Esophagus muscularis mucosa (tissue), 4 donors: ENCODE measurements around the gene ZNF521. TPM values are rescaled to one million over a fixed set of nuclear protein-coding genes. Genes with fewer than 3 reads are reported as not detected.

Source experiments
- DNase-seq: peaks from one replicate; pipeline ENCODE4 v3.0.0-alpha.2; 2017; ENCODE audit errors: extremely low spot score
- H3K27ac ChIP-seq, 4 donors: fragments of 200-600 bp; sonication (generic); replicated peaks in 1 of 4; 1 replicate in 3 of 4; 2 replicates in 1 of 4; pipeline ENCODE4 v1.5.1; 2016 to 2019; ENCODE audit warnings: mild to moderate bottlenecking in 1 of 4
- H3K27me3 ChIP-seq, 4 donors: fragments of 200-600 bp; sonication (generic); one replicate each; pipeline versions ENCODE4 v1.5.1 to v1.6.0; 2016 to 2019
- H3K36me3 ChIP-seq, 4 donors: fragments of 200-600 bp; sonication (generic); one replicate each; pipeline ENCODE4 v1.5.1; 2016 to 2019
- H3K4me1 ChIP-seq, 4 donors: fragments of 200-600 bp; sonication (generic); one replicate each; pipeline ENCODE4 v1.5.1; 2016 to 2019
- H3K4me3 ChIP-seq, 4 donors: fragments of 200-600 bp; sonication (generic); 1 replicate in 2 of 4; 2 replicates in 2 of 4; pipeline ENCODE4 v1.5.1; 2016 to 2019; ENCODE audit warnings: mild to moderate bottlenecking in 4 of 4, moderate library complexity in 1 of 4
- H3K9me3 ChIP-seq, 4 donors: fragments of 200-600 bp; sonication (generic); 1 replicate in 3 of 4; 2 replicates in 1 of 4; pipeline ENCODE4 v1.5.1; 2016 to 2019
- CTCF ChIP-seq, 3 experiments: fragments of 200-600 bp in 2 of 3; fragments of 450-650 bp in 1 of 3; sonication (generic) in 2 of 3; IDR thresholded peaks; one replicate each; pipeline ENCODE4 v1.5.1; 2017 to 2019; ENCODE audit warnings: antibody characterized with exemption in 3 of 3, mild to moderate bottlenecking in 2 of 3, moderate library complexity in 1 of 3
- EP300 ChIP-seq: sonication (generic); formaldehyde crosslinking; IDR thresholded peaks from one replicate; pipeline ENCODE4 v1.6.1; 2017; ENCODE audit warnings: antibody characterized with exemption
- POLR2A ChIP-seq: fragments of 450-650 bp; IDR thresholded peaks from one replicate; pipeline ENCODE4 v1.6.1; 2017; ENCODE audit warnings: antibody characterized with exemption, moderate library complexity, mild to moderate bottlenecking, low read depth
- POLR2AphosphoS5 ChIP-seq, 2 donors: sonication (generic); formaldehyde crosslinking; IDR thresholded peaks; one replicate each; pipeline ENCODE4 v1.6.1; 2017; ENCODE audit warnings: antibody characterized with exemption in 2 of 2
- WGBS: methylation state at CpG from one replicate; pipeline ENCODE4 v1.1.5; 2018; 5-methylcytosine and 5-hydroxymethylcytosine counted together
- intact Hi-C: fragments of 100-400 bp; cut with DNase I; formaldehyde crosslinking; loops from one replicate; pipeline ENCODE4 v1.15.1; 2023
- total RNA-seq, 4 donors: library from RNA; depleted of rRNA; stranded (reverse); fragments of >200 nt; gene quantifications; one replicate each; pipeline versions ENCODE4 v1.1.0 to v1.2.1, GENCODE V29; 2016

Gene ZNF521
- total RNA-seq, 4 donors from 2014 or later = 15.6 to 20.6 (median 16.9) TPM

GRCh38 chr18:25310045-25310444, 41.9 kb downstream of the ZNF521 start:
- Histone ChIP-seq H3K27me3 (no peaks in the 10 kb centered on the region), H3K4me3 (no peak overlapping the region), H3K4me1 (no peaks in the 10 kb centered on the region), H3K36me3 (no peaks in the 10 kb centered on the region), H3K9me3 (no peaks in the 10 kb centered on the region), H3K27ac (no peak overlapping the region)
- no peak for DNase-seq
- intact Hi-C loops = no loop called here
- TF ChIP-seq EP300 (no peak), POLR2AphosphoS5 (IDR thresholded peaks at IDR 0.05) (no peak), CTCF (IDR thresholded peaks at IDR 0.05) (no peak), POLR2A (no peak)

- Histone ChIP-seq H3K27ac (no peak overlapping the region), H3K27me3 (no peaks in the 10 kb centered on the region), H3K36me3 (no peaks in the 10 kb centered on the region), H3K9me3 (no peaks in the 10 kb centered on the region), H3K4me3 (no peak overlapping the region), H3K4me1 (no peaks in the 10 kb centered on the region)
- WGBS = 87% methylated on average over 3 of the region's 3 CpGs
- TF ChIP-seq POLR2A = no peak
- DNase-seq = no peak
- intact Hi-C loops = no loop called here
These were observed 43.6 kb downstream of the ZNF521 start for GRCh38 chr18:25308381-25308780.

- no peak overlapping the region for H3K4me3 ChIP-seq
- H3K36me3 ChIP-seq = no peaks in the 10 kb centered on the region
- 100% methylated on average over 1 of the region's 1 CpG for WGBS
- H3K4me1 ChIP-seq = no peaks in the 10 kb centered on the region
- TF ChIP-seq CTCF (IDR thresholded peaks at IDR 0.05) = no peak
- no peak for TF ChIP-seq POLR2AphosphoS5 (IDR thresholded peaks at IDR 0.05)
- TF ChIP-seq EP300 = no peak
- no peak for TF ChIP-seq POLR2A
- intact Hi-C loops = no loop called here
- H3K27ac ChIP-seq = no peak overlapping the region
- H3K27me3 ChIP-seq = no peaks in the 10 kb centered on the region
- H3K9me3 ChIP-seq = no peaks in the 10 kb centered on the region
- DNase-seq = no peak
These were observed 44.8 kb downstream of the ZNF521 start for GRCh38 chr18:25307192-25307591.

- Histone ChIP-seq H3K4me3 (no peak overlapping the region), H3K27me3 (no peaks in the 10 kb centered on the region), H3K4me1 (no peaks in the 10 kb centered on the region), H3K27ac (no peak overlapping the region), H3K9me3 (no peaks in the 10 kb centered on the region), H3K36me3 (no peaks in the 10 kb centered on the region)
- no peak for DNase-seq
- TF ChIP-seq POLR2AphosphoS5 (IDR thresholded peaks at IDR 0.05) (no peak), CTCF (IDR thresholded peaks at IDR 0.05) (no peak), POLR2A (no peak), EP300 (no peak)
- 97% methylated on average over 1 of the region's 1 CpG for WGBS
- intact Hi-C loops = no loop called here
These were observed 45.3 kb downstream of the ZNF521 start for GRCh38 chr18:25306671-25307070.

GRCh38 chr18:25305584-25305983, 46.4 kb downstream of the ZNF521 start:
- Histone ChIP-seq H3K4me3 (no peak overlapping the region), H3K27me3 (no peaks in the 10 kb centered on the region), H3K9me3 (no peaks in the 10 kb centered on the region), H3K4me1 (no peaks in the 10 kb centered on the region), H3K27ac (no peak overlapping the region), H3K36me3 (no peaks in the 10 kb centered on the region)
- intact Hi-C loops = no loop called here
- TF ChIP-seq EP300 (no peak), POLR2A (no peak), CTCF (IDR thresholded peaks at IDR 0.05) (no peak), POLR2AphosphoS5 (IDR thresholded peaks at IDR 0.05) (no peak)
- no peak for DNase-seq
